Inflammatory macrophage treated with lipopolysaccharide for 4 hours (primary cell): ENCODE data around the gene SLC8A1.

Source experiments
- DNase-seq: peaks from one replicate; pipeline ENCODE4 v3.0.0-alpha.2; 2020

The SLC8A1 gene

DNA sequence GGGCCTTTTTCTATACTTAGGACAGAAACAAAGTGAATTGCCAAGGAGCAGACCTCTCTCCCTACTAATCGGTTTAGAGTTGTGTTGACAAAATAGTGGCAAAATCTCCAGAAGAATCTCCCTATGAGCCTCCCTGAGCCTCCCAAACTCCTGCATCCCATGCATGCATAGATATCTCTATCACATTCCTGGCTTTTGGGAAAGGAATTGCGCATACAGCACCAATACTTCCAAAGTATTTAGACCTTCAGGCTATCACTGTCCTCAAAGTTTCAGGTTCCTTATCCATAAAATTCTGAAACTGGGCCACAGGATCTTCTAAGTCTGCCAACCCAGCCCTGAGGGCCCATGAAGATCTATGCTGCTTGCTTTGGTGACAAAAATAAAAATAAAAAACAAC lies 152.1 kb downstream of the SLC8A1 start:
- DNase-seq: no peak

DNA sequence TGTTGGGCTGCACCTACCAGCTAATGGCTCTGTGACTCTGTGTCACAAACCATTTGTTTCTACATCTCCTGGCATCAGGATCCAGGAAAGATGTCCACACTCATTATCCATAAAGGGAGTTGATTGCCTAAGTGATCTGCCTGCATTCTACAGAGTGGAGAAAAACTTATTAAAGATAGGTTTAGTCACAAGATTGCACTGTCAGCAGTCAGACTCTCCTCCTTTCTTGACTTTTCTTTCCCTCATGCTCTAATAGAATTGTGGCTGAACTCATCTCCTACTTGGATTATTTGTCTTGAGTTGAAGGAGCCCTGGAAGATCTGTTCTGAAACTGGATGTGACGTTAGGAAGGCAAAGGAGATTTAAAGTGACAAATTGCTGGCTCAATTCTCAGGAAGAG lies 152.7 kb downstream of the SLC8A1 start:
- DNase-seq: no peak

DNA sequence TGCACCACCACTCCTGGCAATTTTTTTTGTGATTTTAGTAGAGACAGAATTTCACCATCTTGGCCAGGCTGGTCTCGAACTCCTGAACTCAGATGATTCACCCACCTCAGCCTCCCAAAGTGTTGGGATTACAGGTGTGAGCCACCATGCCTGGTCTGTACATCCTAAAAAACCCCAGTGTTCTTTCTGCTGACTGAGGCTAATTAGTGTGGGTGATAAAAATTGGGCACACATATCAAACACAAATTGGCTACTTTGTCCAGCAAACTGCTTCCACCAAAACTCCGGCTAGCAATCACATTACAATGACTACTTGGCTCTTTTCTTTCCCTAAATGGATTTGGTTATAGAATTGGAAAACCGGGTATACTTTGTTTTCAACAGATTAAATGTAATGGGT lies 153.9 kb downstream of the SLC8A1 start:
- no peak for DNase-seq

DNA sequence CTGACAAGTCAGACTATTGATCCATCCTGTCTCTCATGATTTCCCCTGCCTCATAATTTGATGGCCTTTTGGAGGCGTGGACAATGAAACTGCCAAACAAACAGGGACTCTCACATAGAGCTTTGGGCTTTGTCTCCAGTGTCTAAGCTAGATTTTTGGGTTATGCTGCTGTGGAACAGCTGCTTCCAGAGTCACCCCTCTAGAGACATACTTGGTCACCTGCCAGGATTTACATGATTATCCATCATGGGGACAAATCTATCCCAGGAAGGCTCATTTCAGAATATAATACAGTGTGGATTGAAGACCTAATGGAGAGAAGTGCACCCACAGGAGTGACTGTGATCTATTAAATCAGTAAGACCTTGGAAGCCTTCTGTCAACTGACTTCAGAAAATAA lies 159.6 kb downstream of the SLC8A1 start:
- no peak for DNase-seq

DNA sequence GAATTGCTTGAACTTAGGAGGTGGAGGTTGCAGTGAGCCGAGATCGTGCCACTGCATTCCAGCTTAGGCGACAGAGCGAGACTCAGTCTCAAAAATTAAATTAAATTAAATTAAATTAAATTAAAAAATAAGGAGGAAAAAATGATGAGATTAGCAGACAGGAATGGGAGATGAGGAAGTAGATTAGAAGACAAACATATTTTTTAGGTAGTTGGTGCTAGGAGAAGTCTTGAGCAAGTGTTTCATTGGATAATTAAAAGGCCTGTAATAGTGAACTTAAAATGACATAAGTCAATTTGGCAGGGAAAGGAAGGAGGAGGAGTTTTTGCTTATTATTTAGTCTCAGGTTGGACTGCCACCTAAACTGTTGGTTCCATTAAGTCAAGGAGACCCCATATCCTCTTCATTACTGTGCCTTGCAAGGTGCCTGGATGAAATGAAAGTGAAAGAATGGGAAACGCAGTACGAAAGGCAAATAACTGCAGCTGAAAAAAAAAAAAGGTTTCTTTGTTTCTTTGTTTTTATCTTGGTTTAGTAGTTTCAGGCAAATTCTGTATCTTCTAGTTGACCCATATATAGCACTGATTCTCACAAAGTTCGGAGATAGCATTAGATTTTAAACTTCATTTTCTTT lies 162.0 kb downstream of the SLC8A1 start:
- no peak for DNase-seq

DNA sequence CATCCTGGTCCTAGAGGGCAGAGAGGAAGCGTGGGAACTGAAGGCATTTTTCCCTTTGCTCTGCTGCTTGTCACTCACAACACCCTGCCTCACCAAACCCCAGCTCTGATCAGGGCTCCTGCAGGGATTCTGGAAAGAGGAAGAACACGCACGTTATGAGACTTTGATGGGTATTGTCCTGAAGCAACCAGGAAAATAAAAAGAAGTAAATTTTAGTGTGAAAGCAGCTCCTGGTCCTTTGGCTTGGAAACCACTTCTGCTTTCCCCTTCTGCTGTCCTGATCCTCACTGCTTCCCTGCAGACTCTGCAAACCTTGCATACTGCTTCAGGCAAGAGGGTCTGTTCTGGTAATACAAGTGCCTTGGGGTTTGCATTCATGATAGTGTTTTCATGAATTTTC lies 164.1 kb downstream of the SLC8A1 start:
- DNase-seq: peak; percentile 34

DNA sequence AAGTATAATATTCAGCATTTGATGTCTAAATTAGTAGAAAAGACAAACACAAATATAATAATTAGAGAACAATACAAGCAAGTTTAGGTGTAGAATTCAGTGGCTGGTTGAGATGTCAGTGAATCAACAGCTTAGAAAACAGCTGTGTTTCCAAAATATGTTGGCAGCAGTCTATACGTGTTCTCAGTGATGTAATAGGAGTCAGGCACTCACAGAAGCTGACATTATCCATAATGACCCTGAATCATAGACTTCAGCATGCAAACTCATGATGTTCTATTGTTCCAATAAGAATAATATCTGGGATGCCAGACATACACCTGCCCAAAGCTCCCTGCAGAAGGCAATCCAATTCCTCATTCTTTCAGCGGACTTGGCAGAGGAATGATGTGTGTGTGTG lies 164.7 kb downstream of the SLC8A1 start:
- DNase-seq: no peak

DNA sequence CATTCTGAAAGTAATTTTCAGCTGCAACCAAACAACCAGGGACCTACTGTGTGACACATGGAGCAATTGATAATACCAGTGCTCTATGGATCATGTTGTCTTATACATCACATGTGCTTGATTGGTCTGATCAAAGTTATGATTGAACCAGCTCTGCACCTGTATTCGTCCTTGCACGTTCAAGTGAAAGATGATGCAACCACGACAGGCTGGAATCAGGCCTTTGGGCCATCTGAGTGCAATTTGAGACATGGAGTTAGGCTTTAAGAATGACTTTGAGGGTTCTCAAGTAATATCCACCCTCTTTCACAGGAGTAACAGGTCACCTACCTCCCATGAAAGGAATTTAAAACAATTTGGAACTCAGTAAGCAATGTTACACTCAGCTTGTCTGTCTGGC lies 165.2 kb downstream of the SLC8A1 start:
- no peak for DNase-seq

DNA sequence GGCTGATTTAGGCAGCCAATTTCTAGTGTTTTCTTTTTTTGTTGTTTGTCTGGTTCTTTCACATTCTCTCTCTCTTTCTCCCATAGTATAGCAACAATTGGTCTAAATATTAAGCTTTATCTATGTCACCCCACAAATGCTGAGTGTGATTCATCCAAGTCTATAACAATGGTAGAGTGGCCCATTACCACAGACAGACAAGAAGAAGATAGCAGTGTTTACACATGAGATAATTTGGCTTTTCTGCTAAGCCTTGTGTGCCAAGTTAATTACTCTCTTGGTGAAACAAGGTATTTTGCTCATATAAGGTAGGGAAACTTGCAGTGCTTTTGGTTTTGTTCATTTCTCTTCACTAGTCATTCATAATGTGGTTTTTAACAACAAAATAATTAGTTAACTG lies 166.5 kb downstream of the SLC8A1 start:
- DNase-seq: no peak

DNA sequence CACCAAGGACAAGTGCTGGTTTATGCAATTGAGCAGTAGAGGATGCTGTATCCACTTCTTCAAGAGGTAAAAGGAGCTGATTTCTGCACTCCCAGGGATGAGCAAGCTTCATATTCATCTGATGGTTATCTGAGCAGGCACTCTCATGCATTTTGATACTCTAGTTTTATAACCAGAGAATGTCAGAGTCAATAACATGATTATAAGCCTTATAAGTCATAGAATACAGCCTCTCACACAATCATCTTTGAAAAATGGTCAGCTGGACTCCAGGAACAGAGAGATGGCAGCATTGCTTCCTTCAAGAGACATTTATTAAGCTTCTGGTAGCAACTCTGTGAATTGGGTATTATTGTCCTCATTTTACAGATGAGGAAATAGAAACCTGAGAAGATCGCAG lies 167.1 kb downstream of the SLC8A1 start:
- DNase-seq: no peak

DNA sequence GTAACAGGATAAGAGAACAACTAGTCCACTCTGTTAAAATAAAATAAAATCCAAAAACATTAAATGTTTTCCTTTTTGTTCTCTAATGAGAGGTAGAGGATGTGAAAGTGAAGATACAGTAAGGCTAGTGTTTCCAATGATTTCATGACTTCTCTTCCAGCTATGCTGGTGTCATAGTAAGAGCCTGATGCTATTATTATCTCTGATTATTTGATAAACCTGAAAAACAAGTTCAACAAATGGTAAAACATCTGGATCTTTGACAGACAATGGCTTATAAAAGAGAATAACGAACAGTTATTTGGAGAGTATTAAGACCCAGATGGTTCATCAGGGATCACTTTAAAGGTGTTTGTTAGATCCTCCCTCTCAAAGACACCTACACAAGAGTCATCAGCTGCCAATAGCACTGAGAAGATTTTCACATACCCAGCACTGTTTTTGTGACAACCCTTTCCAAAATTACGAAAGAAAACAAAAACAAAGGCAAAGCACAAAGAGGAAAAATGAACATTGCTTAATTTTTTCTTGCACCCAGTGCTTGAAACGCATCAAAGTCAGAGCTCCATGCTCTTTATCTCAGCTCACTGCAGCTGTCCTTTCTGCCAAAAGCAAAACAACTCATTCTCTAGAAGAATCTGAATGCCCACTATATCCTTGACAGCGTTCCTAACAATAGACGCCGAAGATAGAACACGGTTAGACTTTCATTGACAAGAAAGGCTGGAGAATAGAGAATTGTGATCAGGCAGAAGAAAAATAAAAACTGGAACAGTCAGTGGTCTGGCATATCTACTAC lies 168.6 kb downstream of the SLC8A1 start:
- peak; percentile 29 for DNase-seq

DNA sequence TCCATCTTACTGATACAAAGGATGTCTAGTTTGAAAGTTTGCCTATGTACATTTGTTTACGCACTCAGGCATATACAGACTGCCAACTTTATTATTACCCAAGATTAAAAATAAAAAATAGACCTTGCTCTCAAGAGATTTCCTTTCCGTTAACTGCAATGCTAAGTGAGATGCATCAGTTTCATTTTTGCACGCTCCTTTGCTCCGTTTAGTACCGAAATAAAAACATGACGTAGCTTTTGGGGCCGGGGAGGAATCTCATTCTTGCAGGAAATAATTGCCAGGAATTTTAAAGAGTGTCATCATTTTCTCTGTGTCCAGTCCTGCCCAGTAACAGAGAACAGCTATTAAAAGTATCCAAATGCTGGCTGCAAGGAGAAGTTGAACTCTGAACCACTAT lies 169.5 kb downstream of the SLC8A1 start:
- no peak for DNase-seq

DNA sequence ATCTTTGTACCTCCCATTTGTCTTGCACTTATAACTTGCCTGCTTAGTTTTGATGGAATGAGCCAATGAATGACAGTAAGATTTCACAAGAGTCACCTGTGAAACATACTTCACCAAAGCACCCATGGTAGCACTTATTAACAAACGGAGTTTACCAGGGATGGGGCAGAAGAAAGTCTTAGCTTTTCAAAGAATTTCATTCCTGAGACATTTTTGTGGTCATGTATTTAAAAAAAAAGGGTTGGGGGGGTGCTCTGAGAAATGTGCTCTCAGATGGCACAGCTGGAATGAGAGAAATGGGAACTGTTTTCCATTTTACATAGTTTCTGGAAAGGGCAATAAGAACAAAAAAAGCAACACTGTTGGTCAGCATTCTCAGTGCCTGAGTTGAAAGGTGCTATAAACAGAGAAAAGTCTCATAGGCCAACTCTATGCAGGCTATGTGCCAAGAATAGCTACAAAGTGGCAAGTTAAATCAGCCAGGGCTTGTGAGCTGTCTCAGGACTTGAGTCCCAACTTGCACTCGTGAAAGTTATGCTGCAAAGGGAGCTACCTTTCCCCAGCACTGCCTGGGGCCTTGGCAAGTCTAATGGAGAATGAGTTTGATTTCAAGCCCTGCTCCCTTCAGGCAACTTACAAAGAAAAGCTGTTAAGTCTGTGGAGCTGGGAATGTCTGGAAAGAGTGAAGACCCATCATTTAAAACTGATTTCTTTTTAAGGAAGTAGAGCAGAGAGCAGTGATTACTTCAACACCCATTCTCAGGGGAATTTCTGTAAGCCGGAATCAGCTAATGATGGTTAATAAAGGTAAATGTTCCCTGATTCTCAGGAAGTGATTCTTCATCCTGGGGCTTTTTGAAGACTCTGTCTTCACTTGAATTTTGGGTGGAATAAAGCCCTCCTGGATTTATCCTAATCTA lies 170.6 kb downstream of the SLC8A1 start:
- no peak for DNase-seq

DNA sequence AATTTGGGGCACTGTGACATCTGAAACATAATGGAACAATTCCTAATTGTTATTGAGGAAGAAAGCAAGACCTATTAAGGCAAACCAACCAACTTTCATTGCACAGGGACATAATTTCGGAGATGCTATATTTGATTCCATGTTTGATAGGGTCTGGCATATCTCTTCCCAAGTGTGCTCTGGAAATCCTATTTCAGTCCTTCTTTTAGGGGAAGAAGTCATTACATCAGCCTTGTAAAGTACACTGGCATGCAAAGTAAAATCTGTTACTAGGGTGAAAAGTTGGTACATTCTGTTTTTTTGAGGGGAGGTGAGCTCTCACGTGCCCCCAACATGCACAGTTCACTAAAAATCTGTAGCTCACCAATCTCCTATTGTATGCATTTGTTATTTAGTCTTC lies 172.4 kb downstream of the SLC8A1 start:
- no peak for DNase-seq

DNA sequence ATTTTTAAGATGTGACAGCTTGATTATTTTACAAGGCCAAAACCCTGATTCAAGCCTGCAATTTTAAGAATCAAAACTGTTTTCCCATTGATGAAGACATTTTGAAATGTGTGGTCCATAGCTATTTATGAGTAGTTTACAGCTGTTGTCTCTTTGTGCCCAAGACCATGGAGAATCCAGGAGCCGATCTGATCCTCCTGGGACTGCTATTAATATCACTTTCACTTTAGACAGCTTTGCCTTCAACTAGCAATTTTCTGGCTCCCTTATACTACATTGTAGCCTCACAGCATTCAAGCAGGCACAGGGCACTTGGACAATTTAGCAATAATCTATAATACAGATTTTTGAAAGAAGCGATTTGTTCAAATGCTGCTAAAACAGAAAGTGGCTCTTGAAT lies 172.9 kb downstream of the SLC8A1 start:
- DNase-seq: no peak

DNA sequence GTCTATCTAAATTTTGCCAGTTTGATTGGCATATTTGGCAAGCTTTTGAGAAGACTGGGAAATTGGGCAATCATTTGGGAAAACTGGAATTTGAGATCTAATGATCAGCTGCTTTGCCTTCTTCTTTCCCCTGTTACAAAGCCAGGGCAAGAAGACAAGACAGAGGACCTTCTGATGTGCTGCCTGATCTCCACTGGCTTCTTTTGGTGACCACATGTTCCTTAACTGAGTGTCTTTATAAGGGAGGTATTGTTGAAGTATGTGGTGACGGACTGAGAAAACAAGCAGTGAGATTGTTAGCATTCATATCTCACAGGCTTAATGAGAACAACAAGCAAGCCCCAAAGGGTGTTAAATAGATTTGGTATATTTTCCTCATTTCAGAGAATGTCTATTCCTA lies 175.8 kb downstream of the SLC8A1 start:
- no peak for DNase-seq

DNA sequence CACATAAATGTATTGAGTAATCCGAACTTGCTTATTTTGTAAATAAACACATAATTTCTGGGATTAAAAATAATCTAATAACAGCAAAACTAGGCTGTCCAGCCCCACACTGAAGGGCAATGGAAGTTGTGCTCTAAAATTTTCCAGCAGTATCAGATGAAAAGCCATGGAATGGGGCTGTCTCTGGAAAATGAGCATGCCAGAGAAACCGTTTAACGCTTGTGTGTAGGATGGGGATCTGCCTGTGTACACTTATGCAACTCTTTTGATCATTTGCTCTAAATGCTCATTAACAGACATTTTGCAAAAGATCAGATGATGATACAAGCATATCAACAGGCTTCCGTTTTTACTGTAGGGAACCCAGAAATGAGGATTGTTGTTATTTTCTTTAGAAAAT lies 177.6 kb downstream of the SLC8A1 start:
- DNase-seq: no peak

DNA sequence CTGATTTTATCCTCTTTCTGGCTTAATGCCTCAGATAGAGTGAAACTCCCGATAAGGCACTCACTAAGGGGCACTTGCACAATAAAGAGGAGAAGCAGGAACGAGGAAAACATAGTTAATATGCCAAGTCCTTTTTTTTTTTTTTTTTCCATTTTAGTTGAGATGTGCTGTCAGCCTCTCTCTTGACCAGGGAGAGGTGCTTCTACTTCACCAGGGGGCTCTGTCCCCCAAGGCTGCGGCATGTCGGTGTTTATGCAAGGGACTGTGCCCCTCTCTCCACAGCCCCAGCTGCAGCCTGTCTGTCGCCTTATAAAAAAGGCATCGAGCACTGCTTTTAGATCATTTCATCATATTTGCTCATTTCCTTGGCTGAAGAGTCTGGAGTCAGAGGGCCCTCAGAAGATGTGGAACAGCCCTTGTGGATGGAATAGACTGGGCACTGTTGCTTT lies 178.1 kb downstream of the SLC8A1 start:
- no peak for DNase-seq

DNA sequence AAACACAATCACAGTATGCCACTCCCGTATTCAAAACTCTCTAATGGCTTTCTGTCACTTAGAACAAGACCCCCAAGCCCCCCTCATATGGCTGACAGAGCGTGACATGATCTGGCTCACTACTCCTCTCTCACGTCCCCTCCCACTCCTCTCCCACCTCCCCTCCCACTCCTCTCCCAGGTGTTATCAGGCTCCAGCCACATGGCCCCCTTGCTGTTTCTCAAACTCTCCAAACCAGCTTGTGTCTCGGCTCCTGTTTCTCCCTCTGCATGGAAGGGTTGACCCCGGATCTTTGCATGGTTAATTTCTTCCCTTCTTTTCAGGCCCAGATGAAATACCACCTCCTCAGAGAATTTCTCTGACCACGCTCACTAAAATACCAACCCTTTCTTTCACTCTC lies 180.8 kb downstream of the SLC8A1 start:
- DNase-seq: no peak

DNA sequence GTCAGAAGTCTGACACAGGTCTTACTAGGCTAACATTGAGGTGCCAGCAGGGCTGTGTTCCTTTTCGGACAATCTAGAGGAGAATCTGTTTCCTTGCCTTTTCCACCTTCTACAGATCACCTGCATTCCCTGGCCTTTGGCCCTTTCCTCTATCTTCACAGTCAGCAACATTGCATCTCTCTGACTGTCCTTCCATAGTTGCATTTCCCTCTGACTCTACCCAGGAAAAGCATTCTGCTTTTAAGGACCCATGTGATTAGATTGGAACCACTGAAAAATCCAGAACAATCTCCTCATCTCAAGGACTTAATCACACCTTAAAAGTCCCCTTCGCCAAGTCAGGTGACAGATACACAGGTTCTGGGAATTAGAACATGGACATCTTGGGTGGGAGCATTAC lies 181.5 kb downstream of the SLC8A1 start:
- no peak for DNase-seq

DNA sequence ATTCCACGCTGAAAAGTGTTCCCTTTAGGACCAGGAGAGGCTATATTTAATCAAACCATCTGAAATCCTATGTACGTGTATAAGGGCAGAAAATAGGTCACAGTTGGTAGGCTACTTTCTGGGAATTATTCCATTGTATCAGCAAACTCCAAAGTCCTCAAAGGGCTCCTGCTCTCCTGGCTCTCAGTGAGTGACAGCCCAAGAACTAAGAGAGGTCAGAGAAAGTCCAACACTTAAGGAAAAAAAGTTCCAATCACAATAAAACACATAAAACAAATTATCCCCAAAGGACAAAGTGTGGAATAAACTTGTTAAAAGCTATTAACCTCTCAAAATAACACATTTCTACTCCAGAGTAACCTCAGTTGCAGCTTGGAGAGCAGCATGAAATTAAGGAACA lies 183.3 kb downstream of the SLC8A1 start:
- no peak for DNase-seq

DNA sequence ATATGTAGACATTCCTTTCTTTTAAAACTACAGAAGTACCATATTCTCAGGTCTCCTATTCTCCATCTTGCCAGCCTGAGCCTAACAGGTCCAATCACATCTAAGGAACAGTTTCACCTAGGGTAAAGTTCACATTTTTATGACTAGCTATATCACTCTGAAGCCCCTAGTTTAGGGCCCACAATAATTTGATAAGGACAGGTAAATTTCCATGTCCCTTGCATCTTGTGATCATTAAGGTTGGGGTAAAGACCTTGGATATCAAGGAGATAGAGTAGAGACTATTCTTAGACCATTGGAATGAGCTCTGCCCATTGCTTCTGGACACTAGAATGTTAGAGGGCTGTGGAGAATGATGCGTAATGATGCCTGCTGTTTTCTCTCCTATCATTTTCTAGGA lies 185.7 kb downstream of the SLC8A1 start:
- no peak for DNase-seq

DNA sequence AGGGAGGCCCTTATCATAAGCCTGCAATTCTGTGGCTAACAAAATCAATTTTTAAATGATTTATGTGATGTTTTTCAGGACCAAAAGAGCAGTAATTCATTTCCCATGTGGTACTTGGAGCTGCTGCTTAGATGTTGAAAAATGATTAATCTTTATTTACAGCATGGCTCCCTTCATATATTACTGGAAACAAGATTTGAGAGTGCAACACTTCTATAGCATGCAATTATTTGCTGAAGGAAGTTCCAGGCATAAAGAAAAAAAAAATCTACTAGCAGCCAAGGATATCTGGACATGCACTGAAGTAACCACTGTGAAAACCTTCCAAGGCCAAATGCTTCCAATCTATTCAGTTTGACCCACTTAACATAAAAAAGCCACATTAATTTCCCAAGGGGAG lies 186.3 kb downstream of the SLC8A1 start:
- no peak for DNase-seq

DNA sequence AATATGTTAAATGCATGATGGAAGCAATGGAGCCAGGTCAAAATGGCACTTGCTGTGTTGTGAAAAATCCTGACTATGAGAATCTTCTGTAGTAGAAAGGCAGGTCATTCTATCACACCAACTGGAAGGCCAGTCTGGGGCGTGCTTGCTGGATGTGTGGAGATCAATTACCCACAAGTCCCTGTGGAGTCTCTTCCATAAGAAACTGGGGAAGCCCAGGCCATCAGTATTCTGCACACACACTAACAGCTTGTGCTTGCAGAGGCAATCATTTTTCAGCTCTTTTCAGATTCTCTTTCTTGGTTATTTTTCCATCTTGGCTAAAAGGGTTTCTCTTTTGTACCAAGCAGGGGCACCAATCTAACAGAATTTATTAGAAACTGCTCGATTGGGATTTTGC lies 190.8 kb downstream of the SLC8A1 start:
- DNase-seq: no peak
